ENCODE data around the gene TMEM255B. TPM values are rescaled to one million over a fixed set of nuclear protein-coding genes. Genes with fewer than 3 reads are reported as not detected.

Gene TMEM255B
- total and polyA plus RNA-seq, 9 of the 15 experiments (the other 6 are each of a cell fraction or from before 2014, with no cell fraction given): 0.01 to 0.75 (median 0.23) TPM

GRCh38 chr13:113813749-113814434, 54.9 kb downstream of the TMEM255B start (continued):
- TF ChIP-seq TFE3 (CRISPR knock-in tag; IDR thresholded peaks at IDR 0.05): no peak
- no peak for TF ChIP-seq ZNF174 (CRISPR knock-in tag; IDR thresholded peaks at IDR 0.05)

- no peak overlapping the region for H3K4me3 ChIP-seq
- H3K27ac ChIP-seq (ENCODE audit: extremely low read depth, low read depth, low read length): no peak overlapping the region
- no peak overlapping the region for H3K4me2 ChIP-seq (ENCODE audit: insufficient read depth, low read length)
- peaks cover 0 to 11% of the 10 kb centered on the region in 2 experiments; a peak in 2 of 5 replicates for H3K27me3 ChIP-seq (ENCODE audit: control insufficient read depth in 2 of 2, insufficient read depth in 2 of 2, low read length in 2 of 2)
- WGBS (ENCODE audit: insufficient coverage, low coverage, missing lambda C conversion rate): 44% methylated on average over 6 of the region's 11 CpGs
- H3K9me3 ChIP-seq (replicated peaks; ENCODE audit: control insufficient read depth, insufficient read depth, low read depth, low read length): 0 out of 2 replicates have a peak, but pooled peaks cover 6% of the 10 kb centered on the region
- no peak overlapping the region for H2AFZ ChIP-seq (ENCODE audit: low read depth, low read length)
- no peak for FAIRE-seq
- ATAC-seq: no peak
- ChIA-PET CTCF (ENCODE audit: low intra/inter-chr PET ratio) (no interaction called here), POLR2A (interaction anchor here (0.6 kb wide), 1 partner anchor 93 kb away, joined by 3 read pairs; no protein-coding TSS in a partner anchor)
- no peaks in the 10 kb centered on the region for H3K9me1 ChIP-seq (ENCODE audit: control insufficient read depth, insufficient read depth, low read length)
- H3K36me3 ChIP-seq (ENCODE audit: control insufficient read depth, insufficient read depth, low read length): no peaks in the 10 kb centered on the region
- intact Hi-C loops (cut with micrococcal nuclease) (no loop called here), in situ Hi-C loops (cut with MboI) (no loop called here)
- no peaks in the 10 kb centered on the region for H3K79me2 ChIP-seq (ENCODE audit: control insufficient read depth, insufficient read depth, low read length)
- no peaks in the 10 kb centered on the region for H4K20me1 ChIP-seq (replicated peaks; ENCODE audit: control insufficient read depth, insufficient read depth, low read length)
- H3K9ac ChIP-seq (ENCODE audit: insufficient read depth in 1 of 2, low read depth in 2 of 2, low read length in 2 of 2): no peak overlapping the region
- BruUV-seq (replicated peaks): no TSS peak
- peaks cover 0 to 27% of the 10 kb centered on the region in 2 experiments; a peak in 2 of 5 replicates for H3K4me1 ChIP-seq (replicated peaks in 1 of 2; ENCODE audit: control insufficient read depth in 2 of 2, insufficient read depth in 2 of 2, low read length in 2 of 2)
- DNase-seq (ENCODE audit: extremely low read depth in 1 of 4, low spot score in 3 of 4): no peak
- TF ChIP-seq SRSF7 (optimal IDR thresholded peaks at IDR 0.05; ENCODE audit: low read depth, low read length) (no peak), NR2C1 (IDR thresholded peaks at IDR 0.05) (no peak), NR2C1 (tag; IDR thresholded peaks at IDR 0.05) (no peak), ZBTB11 (CRISPR knock-in tag; IDR thresholded peaks at IDR 0.05) (no peak), E2F5 (CRISPR knock-in tag; IDR thresholded peaks at IDR 0.05) (no peak), XRCC3 (IDR thresholded peaks at IDR 0.05) (no peak), ZNF57 (CRISPR knock-in tag; IDR thresholded peaks at IDR 0.05) (no peak), ASH1L (IDR thresholded peaks at IDR 0.05; ENCODE audit: borderline replicate concordance, low read depth, partially characterized antibody) (no peak), PHTF2 (CRISPR knock-in tag; IDR thresholded peaks at IDR 0.05) (no peak), MBD1 (CRISPR knock-in tag; IDR thresholded peaks at IDR 0.05) (no peak), ZBED1 (IDR thresholded peaks at IDR 0.05) (no peak)
Observed at GRCh38 chr13:113814435-113814821, 55.4 kb downstream of the TMEM255B start.
